HEK293T (cell line): ENCODE data around the gene SLC22A2.

ENCODE experiments used
- BHLHE40 ChIP-seq: fragments of 450-650 bp; IDR thresholded peaks from 2 replicates; pipeline ENCODE4 v1.6.1; 2016; ENCODE audit warnings: mild to moderate bottlenecking, moderate library complexity, borderline replicate concordance
- ELF4 ChIP-seq: fragments of 450-650 bp; IDR thresholded peaks from 2 replicates; pipeline ENCODE4 v1.6.1; 2017; ENCODE audit warnings: antibody characterized with exemption
- FOXA1 ChIP-seq: fragments of 450-650 bp; IDR thresholded peaks from 2 replicates; pipeline ENCODE4 v1.6.1; 2016; ENCODE audit warnings: mild to moderate bottlenecking
- FOXM1 ChIP-seq: fragments of 450-650 bp; IDR thresholded peaks from 2 replicates; pipeline ENCODE4 v1.6.1; 2017; ENCODE audit warnings: mild to moderate bottlenecking, borderline replicate concordance
- LEF1 ChIP-seq: fragments of 450-650 bp; IDR thresholded peaks from 2 replicates; pipeline ENCODE4 v1.6.1; 2017; ENCODE audit warnings: mild to moderate bottlenecking, borderline replicate concordance
- NFRKB ChIP-seq: fragments of 450-650 bp; IDR thresholded peaks from 2 replicates; pipeline ENCODE4 v1.6.1; 2016; ENCODE audit warnings: mild to moderate bottlenecking, moderate library complexity
- SUZ12 ChIP-seq: fragments of 450-650 bp; IDR thresholded peaks from 2 replicates; pipeline ENCODE4 v1.6.1; 2016; ENCODE audit warnings: mild to moderate bottlenecking
- TARDBP ChIP-seq: fragments of 450-650 bp; IDR thresholded peaks from 2 replicates; pipeline ENCODE4 v1.6.1; 2016

DNA sequence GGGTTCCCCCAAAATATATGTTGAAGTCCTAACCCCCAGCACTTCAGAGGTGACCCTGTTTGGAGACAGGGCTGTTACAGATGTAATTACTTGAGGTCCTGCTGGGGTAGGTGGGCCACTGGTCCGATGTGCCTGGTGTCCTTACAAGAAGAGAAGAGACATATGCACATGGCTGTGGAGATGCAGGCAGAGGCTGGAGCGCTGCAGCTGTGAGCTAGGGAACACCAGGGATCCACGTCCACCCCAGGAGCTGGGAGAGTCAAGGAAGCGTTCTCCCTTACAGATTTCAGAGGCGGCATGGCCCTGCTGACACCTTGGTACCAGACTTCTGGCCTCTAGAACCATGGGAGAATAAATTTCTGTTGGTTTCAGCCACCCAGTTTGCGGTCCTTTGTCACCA, 11.7 kb upstream of the SLC22A2 start:
- TF ChIP-seq BHLHE40 (no peak), NFRKB (no peak), SUZ12 (no peak), ELF4 (no peak), FOXA1 (no peak), LEF1 (no peak), TARDBP (no peak), FOXM1 (no peak)
